DOHH2 (cell line): ENCODE data around the gene ZBTB12.

Experiments
- H3F3A ChIP-seq: fragments of 200-600 bp; sonication (generic), shearing (Covaris generic); 2 replicates; pipeline ENCODE4 v1.6.0; 2016; ENCODE audit warnings: antibody characterized with exemption, mild to moderate bottlenecking; ENCODE audit not compliant: control insufficient read depth, insufficient read depth
- H3K27ac ChIP-seq: fragments of 200-600 bp; sonication (generic); 2 replicates; pipeline ENCODE4 v1.5.1; 2014; ENCODE audit warnings: low read depth, mild to moderate bottlenecking, low read length, moderate library complexity
- H3K27me3 ChIP-seq: fragments of 200-600 bp; sonication (generic); 2 replicates; pipeline ENCODE4 v1.6.1; 2014; ENCODE audit warnings: mild to moderate bottlenecking, low read length, mixed read lengths; ENCODE audit not compliant: control insufficient read depth
- H3K36me3 ChIP-seq: fragments of 200-600 bp; sonication (generic); 2 replicates; pipeline ENCODE4 v1.6.1; 2014; ENCODE audit warnings: mild to moderate bottlenecking, low read length, moderate library complexity, mixed read lengths; ENCODE audit not compliant: control insufficient read depth
- H3K4me1 ChIP-seq: fragments of 200-600 bp; sonication (generic); 2 replicates; pipeline ENCODE4 v1.6.1; 2014; ENCODE audit warnings: mild to moderate bottlenecking, low read length, mixed read lengths; ENCODE audit not compliant: control insufficient read depth
- H3K4me2 ChIP-seq: fragments of 200-600 bp; sonication (generic); 2 replicates; pipeline ENCODE4 v1.6.0; 2014; ENCODE audit warnings: mild to moderate bottlenecking, low read length, moderate library complexity
- H3K4me3 ChIP-seq: fragments of 200-600 bp; sonication (generic); 2 replicates; pipeline ENCODE4 v1.5.1; 2014; ENCODE audit warnings: mild to moderate bottlenecking, low read length, mixed read lengths
- H3K79me2 ChIP-seq: fragments of 200-600 bp; sonication (generic); 2 replicates; pipeline ENCODE4 v1.6.1; 2014; ENCODE audit warnings: mild to moderate bottlenecking, low read length, mixed read lengths; ENCODE audit not compliant: control insufficient read depth
- H3K9me2 ChIP-seq: fragments of 200-600 bp; sonication (generic); replicated peaks from 2 replicates; pipeline ENCODE4 v1.6.1; 2014; ENCODE audit warnings: mild to moderate bottlenecking, low read length, mixed read lengths; ENCODE audit not compliant: control insufficient read depth
- H3K9me3 ChIP-seq: fragments of 200-600 bp; sonication (generic); 2 replicates; pipeline ENCODE4 v1.6.1; 2014; ENCODE audit warnings: antibody characterized with exemption, low read length, mixed read lengths; ENCODE audit not compliant: control insufficient read depth, insufficient read depth
- H4K20me1 ChIP-seq: fragments of 200-600 bp; sonication (generic); 2 replicates; pipeline ENCODE4 v1.6.0; 2014; ENCODE audit warnings: low read depth, mild to moderate bottlenecking, antibody characterized with exemption, low read length, moderate library complexity; ENCODE audit not compliant: control insufficient read depth, insufficient read depth
- CTCF ChIP-seq: fragments of 200-600 bp; sonication (generic); IDR thresholded peaks from one replicate; pipeline ENCODE4 v1.5.1; 2014; ENCODE audit warnings: antibody characterized with exemption, mild to moderate bottlenecking, low read depth, low read length; ENCODE audit not compliant: poor library complexity, severe bottlenecking
- EZH2phosphoT487 ChIP-seq: fragments of 200-600 bp; sonication (generic); IDR thresholded peaks from 2 replicates; pipeline ENCODE4 v1.6.1; 2017; ENCODE audit warnings: borderline replicate concordance, mild to moderate bottlenecking, antibody characterized with exemption, low read length, moderate library complexity, mixed read lengths

The ZBTB12 gene

GRCh38 chr6:31920811-31921210 lies 18.9 kb upstream of the ZBTB12 start:
- Histone ChIP-seq H3K27ac (no peak overlapping the region), H3K79me2 (no peaks in the 10 kb centered on the region), H3K4me3 (no peak overlapping the region), H3K27me3 (no peaks in the 10 kb centered on the region; the same call in 1 of the 2 replicates), H3K4me2 (no peak overlapping the region), H3F3A (no peaks in the 10 kb centered on the region), H3K36me3 (no peaks in the 10 kb centered on the region), H3K4me1 (no peaks in the 10 kb centered on the region), H3K9me2 (no peaks in the 10 kb centered on the region), H4K20me1 (no peaks in the 10 kb centered on the region), H3K9me3 (no peaks in the 10 kb centered on the region)
- TF ChIP-seq EZH2phosphoT487 (no peak), CTCF (no peak)

- Histone ChIP-seq H3K27ac (no peak overlapping the region), H3K79me2 (no peaks in the 10 kb centered on the region), H3K4me3 (no peak overlapping the region), H3K4me2 (no peak overlapping the region), H3F3A (no peaks in the 10 kb centered on the region), H3K27me3 (no peaks in the 10 kb centered on the region; the same call in 1 of the 2 replicates), H3K36me3 (no peaks in the 10 kb centered on the region), H3K9me3 (no peaks in the 10 kb centered on the region), H4K20me1 (no peaks in the 10 kb centered on the region), H3K9me2 (no peaks in the 10 kb centered on the region), H3K4me1 (peaks cover 5% of the 10 kb centered on the region)
- no peak for TF ChIP-seq CTCF
- TF ChIP-seq EZH2phosphoT487: no peak
Observed at GRCh38 chr6:31919624-31920303, 17.9 kb upstream of the ZBTB12 start.

- Histone ChIP-seq H3K4me2 (no peak overlapping the region), H4K20me1 (no peaks in the 10 kb centered on the region), H3K4me3 (no peak overlapping the region), H3K27ac (no peak overlapping the region), H3K9me2 (no peaks in the 10 kb centered on the region), H3K27me3 (no peaks in the 10 kb centered on the region; the same call in 1 of the 2 replicates), H3F3A (no peaks in the 10 kb centered on the region), H3K36me3 (no peaks in the 10 kb centered on the region), H3K9me3 (no peaks in the 10 kb centered on the region), H3K4me1 (peaks cover 7% of the 10 kb centered on the region), H3K79me2 (no peaks in the 10 kb centered on the region)
- TF ChIP-seq EZH2phosphoT487 (no peak), CTCF (no peak)
Observed at GRCh38 chr6:31918069-31918720, 16.3 kb upstream of the ZBTB12 start.
